ENCODE measurements around the gene GTF2B.

DNA sequence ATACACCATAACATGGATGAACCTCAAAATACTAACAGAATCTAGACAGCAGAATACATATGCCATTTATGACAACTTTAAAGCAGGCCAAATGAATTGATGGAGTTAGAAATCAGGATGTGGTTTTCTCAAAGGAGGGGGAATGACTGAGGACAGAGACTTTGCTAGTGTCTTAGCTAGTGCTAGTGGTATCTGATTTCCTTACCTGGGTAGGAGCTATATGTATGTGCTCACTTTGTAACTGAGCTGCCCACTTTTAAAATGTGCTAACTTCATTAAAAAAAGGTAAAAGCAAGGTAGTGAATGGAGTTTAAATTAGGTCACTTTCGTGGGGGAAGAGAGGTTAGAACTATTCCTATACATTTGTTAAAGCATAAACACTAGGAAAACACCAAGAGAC is 2.6 kb downstream of the GTF2B start:
- TF ChIP-seq ZEB2 (tag by site-specific recombination; IDR thresholded peaks at IDR 0.05) (no peak), ZXDB (tag by site-specific recombination; IDR thresholded peaks at IDR 0.05) (no peak), ZNF76 (tag by site-specific recombination; IDR thresholded peaks at IDR 0.05; ENCODE audit: borderline replicate concordance, low read depth) (no peak)
- TF ChIP-seq, protein P1, sequence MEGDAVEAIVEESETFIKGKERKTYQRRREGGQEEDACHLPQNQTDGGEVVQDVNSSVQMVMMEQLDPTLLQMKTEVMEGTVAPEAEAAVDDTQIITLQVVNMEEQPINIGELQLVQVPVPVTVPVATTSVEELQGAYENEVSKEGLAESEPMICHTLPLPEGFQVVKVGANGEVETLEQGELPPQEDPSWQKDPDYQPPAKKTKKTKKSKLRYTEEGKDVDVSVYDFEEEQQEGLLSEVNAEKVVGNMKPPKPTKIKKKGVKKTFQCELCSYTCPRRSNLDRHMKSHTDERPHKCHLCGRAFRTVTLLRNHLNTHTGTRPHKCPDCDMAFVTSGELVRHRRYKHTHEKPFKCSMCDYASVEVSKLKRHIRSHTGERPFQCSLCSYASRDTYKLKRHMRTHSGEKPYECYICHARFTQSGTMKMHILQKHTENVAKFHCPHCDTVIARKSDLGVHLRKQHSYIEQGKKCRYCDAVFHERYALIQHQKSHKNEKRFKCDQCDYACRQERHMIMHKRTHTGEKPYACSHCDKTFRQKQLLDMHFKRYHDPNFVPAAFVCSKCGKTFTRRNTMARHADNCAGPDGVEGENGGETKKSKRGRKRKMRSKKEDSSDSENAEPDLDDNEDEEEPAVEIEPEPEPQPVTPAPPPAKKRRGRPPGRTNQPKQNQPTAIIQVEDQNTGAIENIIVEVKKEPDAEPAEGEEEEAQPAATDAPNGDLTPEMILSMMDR (tag by site-specific recombination; IDR thresholded peaks at IDR 0.05), result no peak

All from HEK293 (cell line).